Pulmonary artery endothelial cell (primary cell): ENCODE data around the gene PRR20G. TPM values are rescaled to one million over a fixed set of nuclear protein-coding genes. Genes with fewer than 3 reads are reported as not detected.

ENCODE experiments used
- DNase-seq: peaks from one replicate; pipeline ENCODE4 v3.0.0-alpha.2; 2011; ENCODE audit warnings: low read depth, low spot score
- total RNA-seq: library from RNA; depleted of rRNA; stranded (reverse); fragments of >200 nt; gene quantifications from 2 replicates; pipeline ENCODE4 v1.2.3, GENCODE V29; 2014

The PRR20G gene
- total RNA-seq, 1 donor from 2014 or later: not detected

- DNase-seq: no peak
Measured at GRCh38 chr3:127263586-127264231, 24.1 kb downstream of the PRR20G start.

GRCh38 chr3:127263037-127263436 lies 24.8 kb downstream of the PRR20G start:
- no peak for DNase-seq

GRCh38 chr3:127262533-127262932 lies 25.3 kb downstream of the PRR20G start:
- DNase-seq: no peak

GRCh38 chr3:127261925-127262324 lies 25.9 kb downstream of the PRR20G start:
- no peak for DNase-seq

- DNase-seq: no peak
Measured at GRCh38 chr3:127260826-127261555, 26.9 kb downstream of the PRR20G start.

GRCh38 chr3:127260416-127260815 lies 27.4 kb downstream of the PRR20G start:
- no peak for DNase-seq

GRCh38 chr3:127259882-127260281 lies 28.0 kb downstream of the PRR20G start:
- DNase-seq: no peak

- no peak for DNase-seq
Measured at GRCh38 chr3:127258733-127259132, 29.1 kb downstream of the PRR20G start.

GRCh38 chr3:127257351-127257750 lies 30.5 kb downstream of the PRR20G start:
- no peak for DNase-seq

- no peak for DNase-seq
Measured at GRCh38 chr3:127256733-127257271, 31.0 kb downstream of the PRR20G start.

- DNase-seq: no peak
Measured at GRCh38 chr3:127256138-127256537, 31.7 kb downstream of the PRR20G start.

- no peak for DNase-seq
Measured at GRCh38 chr3:127255516-127255915, 32.3 kb downstream of the PRR20G start.

GRCh38 chr3:127254730-127255129 lies 33.1 kb downstream of the PRR20G start:
- no peak for DNase-seq

- DNase-seq: no peak
Measured at GRCh38 chr3:127254033-127254644, 33.7 kb downstream of the PRR20G start.

- no peak for DNase-seq
Measured at GRCh38 chr3:127253491-127253890, 34.4 kb downstream of the PRR20G start.

- no peak for DNase-seq
Measured at GRCh38 chr3:127252446-127252845, 35.4 kb downstream of the PRR20G start.

GRCh38 chr3:127250032-127250431 lies 37.8 kb downstream of the PRR20G start:
- DNase-seq: no peak

GRCh38 chr3:127247292-127247691 lies 40.6 kb downstream of the PRR20G start:
- DNase-seq: no peak

- DNase-seq: no peak
Measured at GRCh38 chr3:127238602-127239001, 49.2 kb downstream of the PRR20G start.

- DNase-seq: no peak
Measured at GRCh38 chr3:127237835-127238234, 50.0 kb downstream of the PRR20G start.

- DNase-seq: no peak
Measured at GRCh38 chr3:127235706-127236105, 52.1 kb downstream of the PRR20G start.

GRCh38 chr3:127234778-127235177 lies 53.1 kb downstream of the PRR20G start:
- DNase-seq: no peak
